GM21576 (cell line): ENCODE measurements around the gene ARL6IP6.
A peak's percentile ranks its signal among the peaks of the same experiment; 100 is the strongest.
"Not testable (repeated sequence)": the region's sequence is repeated elsewhere in the genome, so short reads cannot be mapped to it uniquely, and the experiment has no call there.

ENCODE experiments used
- ATAC-seq: cut with Tn5 transposase; IDR thresholded peaks from one replicate; pipeline ENCODE4 v1.9.1; 2021; ENCODE audit warnings: mild to moderate bottlenecking, moderate library complexity; ENCODE audit not compliant: unreplicated experiment

The ARL6IP6 gene

GRCh38 chr2:152720794-152721193, 2.4 kb downstream of the ARL6IP6 start:
- ATAC-seq: no peak

DNA sequence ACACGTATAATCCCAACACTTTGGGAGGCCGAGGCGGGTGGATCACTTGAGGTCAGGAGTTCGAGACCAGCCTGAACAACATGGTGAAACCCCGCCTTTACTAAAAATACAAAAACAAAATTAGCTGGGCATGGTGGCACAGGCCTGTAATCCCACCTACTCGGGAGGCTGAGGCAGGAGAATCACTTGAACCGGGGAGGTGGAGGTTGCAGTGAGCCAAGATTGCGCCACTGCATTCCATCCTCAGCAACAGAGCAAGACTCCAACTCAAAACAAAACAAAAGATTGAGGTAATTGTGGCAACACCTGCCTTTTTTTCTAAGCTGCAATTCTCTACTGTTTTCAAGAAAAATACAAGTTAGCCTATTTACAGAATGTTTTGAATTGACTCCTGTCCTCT, 4.2 kb downstream of the ARL6IP6 start:
- not testable (repeated sequence) for ATAC-seq

- ATAC-seq: no peak
Measured at GRCh38 chr2:152723918-152724317, 5.5 kb downstream of the ARL6IP6 start.

GRCh38 chr2:152729844-152730243, 11.4 kb downstream of the ARL6IP6 start:
- no peak for ATAC-seq

- ATAC-seq: peak; percentile 81
Measured at GRCh38 chr2:152730591-152731333, 12.3 kb downstream of the ARL6IP6 start.

GRCh38 chr2:152737509-152737908, 19.1 kb downstream of the ARL6IP6 start:
- not testable (repeated sequence) for ATAC-seq

GRCh38 chr2:152738438-152738837, 20.0 kb downstream of the ARL6IP6 start:
- ATAC-seq: no peak

DNA sequence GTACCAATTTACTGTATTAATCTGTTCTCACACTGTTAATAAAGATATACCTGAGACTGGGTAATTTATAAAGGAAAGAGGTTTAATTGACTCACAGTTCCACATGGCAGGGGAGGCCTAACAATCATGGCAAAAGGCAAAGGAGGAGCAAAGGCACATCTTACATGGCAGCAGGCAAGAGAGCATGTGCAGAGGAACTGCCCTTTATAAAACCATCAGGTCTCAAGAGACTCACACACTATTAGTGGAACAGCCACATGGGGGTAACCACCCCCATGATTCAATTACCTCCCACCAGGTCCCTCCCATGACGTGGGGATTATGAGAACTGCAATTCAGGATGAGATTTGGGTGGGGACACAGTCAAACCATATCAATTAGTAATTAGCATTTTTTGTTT, 21.3 kb downstream of the ARL6IP6 start:
- not testable (repeated sequence) for ATAC-seq

GRCh38 chr2:152740743-152741328, 22.4 kb downstream of the ARL6IP6 start:
- peak; percentile 84 for ATAC-seq

DNA sequence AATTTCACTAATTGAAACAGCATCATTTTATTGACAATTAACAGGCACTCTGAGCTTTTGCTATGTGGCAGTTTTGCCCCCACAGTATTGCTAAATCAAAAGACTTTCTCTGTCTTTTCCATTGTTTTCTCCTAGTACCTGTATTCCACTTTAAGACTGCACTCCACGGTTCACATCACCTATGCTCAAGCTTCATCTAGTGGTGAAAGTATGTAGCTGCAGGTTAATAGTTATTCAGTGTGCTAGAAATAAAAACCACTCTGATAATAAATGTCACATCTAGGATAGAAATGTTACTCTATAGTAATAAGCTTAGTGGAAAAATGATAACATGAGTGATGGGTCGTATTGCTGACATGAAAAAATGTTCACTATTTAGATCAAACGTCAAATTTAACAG, 24.6 kb downstream of the ARL6IP6 start:
- ATAC-seq: peak; percentile 59

GRCh38 chr2:152747751-152748150, 29.3 kb downstream of the ARL6IP6 start:
- ATAC-seq: not testable (repeated sequence)

- no peak for ATAC-seq
Measured at GRCh38 chr2:152755029-152755428, 36.6 kb downstream of the ARL6IP6 start.

DNA sequence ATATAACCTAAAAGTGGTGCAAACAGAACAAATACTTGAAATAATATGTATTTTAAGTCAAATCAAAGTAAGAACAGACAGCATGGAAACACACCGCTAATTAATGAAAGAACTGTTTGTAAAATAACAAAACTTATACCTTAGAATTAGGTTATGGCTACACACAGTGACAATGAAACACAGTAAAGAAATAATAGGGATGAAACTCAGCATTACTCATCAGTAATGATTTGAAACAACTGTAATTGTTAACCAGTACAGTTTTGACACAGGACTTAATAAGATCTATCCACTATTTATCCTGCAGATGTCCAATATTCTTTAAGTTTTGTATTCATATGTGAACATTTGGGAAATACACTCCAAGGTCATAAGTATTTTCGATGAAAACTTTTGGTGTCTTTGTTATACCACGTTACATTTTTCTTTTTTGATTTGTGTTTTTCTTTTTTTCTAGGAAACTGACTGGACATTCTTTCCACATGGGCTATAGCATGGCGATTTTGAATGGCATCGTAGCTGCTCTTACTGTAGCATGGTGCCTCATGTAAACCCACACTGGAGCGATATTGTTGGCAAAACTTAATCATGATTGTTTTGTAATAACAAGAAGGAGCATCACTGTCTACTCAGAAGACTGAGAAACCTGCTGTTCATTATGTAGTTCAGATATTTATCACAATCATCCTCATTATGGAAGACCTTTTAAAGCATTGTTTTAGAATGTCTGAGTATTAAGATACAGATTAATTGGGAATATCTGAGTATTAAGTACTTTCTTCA, 41.1 kb downstream of the ARL6IP6 start:
- ATAC-seq: no peak

DNA sequence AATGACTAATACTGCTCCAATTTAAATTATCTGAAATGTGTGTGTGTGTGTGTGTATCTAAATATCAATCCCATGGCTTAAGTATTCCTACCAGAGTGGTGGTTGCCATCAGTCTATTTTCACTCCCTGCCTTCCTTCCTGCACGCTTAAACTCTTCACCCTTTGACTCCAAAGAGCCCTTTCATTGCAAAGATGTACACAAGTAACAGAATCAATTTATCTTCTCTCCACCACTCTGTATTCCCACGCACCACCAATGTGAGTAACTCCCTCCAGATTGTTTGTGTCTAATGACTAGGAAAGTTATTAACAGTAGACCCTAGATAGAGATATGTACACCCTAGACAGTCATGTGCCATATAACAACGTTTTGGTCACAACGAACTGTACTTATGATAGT, 42.8 kb downstream of the ARL6IP6 start:
- ATAC-seq: no peak

- ATAC-seq: no peak
Measured at GRCh38 chr2:152762202-152762601, 43.8 kb downstream of the ARL6IP6 start.

GRCh38 chr2:152763208-152763607, 44.8 kb downstream of the ARL6IP6 start:
- not testable (repeated sequence) for ATAC-seq

- ATAC-seq: no peak
Measured at GRCh38 chr2:152763651-152764050, 45.2 kb downstream of the ARL6IP6 start.

DNA sequence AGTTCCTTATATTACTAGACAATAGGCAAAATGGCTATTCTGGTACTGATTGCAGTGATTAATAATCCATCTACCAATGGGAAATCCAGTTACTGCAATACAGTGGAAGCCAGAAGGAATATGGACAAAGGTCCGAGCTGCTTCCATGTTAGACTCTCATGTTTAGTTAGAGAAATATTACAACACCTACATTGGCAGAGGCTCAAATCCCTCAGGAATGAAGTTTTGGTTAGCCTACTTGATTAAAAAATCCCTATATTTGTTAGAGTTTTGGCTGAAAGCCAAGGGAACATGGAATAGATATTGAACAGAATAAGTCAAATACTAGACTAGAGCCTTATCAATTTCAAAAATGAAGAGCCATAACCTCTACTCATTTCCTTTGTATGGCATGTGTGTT, 48.5 kb downstream of the ARL6IP6 start:
- no peak for ATAC-seq

DNA sequence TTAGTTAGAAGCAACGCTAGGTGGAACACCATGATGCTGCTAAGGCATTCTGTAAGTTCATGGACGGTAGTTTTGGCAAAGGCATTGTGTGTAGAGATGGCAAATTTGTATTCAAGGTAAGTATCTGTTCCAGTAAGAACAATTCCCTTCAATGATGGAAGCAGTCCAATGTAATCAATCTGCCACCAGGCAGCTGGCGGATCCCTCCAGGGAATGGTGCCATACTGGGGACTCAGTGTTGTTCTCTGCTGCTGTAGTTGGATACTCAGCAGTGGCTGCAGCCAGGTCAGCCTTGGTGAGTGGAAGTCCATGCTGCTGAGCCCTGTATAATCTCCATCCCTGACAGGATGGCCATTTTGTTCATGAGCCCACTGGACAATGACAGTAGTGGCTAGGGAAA, 62.8 kb downstream of the ARL6IP6 start:
- ATAC-seq: no peak

GRCh38 chr2:152782171-152782570, 63.8 kb downstream of the ARL6IP6 start:
- ATAC-seq: no peak

DNA sequence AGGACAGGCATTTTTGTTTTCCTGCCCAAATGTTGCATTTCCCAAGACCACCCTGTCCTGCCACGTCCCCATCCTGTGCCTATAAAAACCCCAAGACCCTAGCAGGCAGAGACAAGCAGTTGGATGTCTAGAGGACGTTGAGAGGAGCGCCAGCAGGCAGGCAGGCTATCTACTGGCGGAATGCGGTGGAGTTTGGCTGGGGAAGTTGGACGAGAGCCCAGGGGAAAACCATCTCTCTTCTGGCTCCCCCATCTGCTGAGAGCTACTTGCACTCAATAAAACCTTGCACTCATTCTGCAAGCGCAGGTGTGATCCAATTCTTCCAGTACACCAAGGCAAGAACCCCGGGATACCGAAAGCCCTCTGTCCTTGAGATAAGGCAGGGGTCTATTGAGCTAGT, 72.5 kb downstream of the ARL6IP6 start:
- no peak for ATAC-seq

DNA sequence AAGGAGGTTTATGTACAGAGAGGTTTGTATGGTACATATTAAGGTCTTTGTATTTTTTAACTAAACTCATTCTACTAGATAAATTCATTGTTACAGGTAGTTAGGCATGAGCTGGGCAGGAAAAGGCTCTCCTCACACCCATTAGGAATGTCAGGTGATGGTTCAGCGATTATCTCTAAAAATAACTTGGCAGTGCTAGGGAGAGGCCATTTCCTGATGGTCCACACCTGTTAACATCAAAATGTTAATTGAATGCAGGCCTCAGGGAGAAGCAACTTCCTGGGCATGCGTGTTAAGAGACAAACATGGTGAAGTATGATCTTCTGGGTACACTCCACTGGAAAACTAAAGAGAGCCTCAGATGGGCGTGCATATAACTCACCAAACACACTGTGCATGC, 73.6 kb downstream of the ARL6IP6 start:
- no peak for ATAC-seq
